CD4-positive, alpha-beta T cell (primary cell): Measurements from ENCODE around the gene LTN1. TPM values are rescaled to one million over a fixed set of nuclear protein-coding genes. Genes with fewer than 3 reads are reported as not detected.
A peak's percentile ranks its signal among the peaks of the same experiment; 100 is the strongest.

Experiments used
- ATAC-seq: fragments of 200-7000 bp; cut with Tn5 transposase; one replicate; pipeline ENCODE4 v1.10.0; 2022; ENCODE audit warnings: mild to moderate bottlenecking; ENCODE audit not compliant: poor library complexity
- CTCF ChIA-PET: fragments of 350-600 bp; sonication (Branson Sonifier 250); formaldehyde crosslinking; loops from one replicate; lab custom pipeline; 2021; ENCODE audit warnings: antibody characterized with exemption, inconsistent platforms; lab: Charles Lee
- POLR2A ChIA-PET: fragments of 350-600 bp; sonication (Branson Sonifier 250); formaldehyde crosslinking; loops from one replicate; lab custom pipeline; 2021; ENCODE audit warnings: antibody characterized with exemption, inconsistent platforms; lab: Charles Lee
- DNase-seq, 14 experiments: peaks; one replicate each; pipeline ENCODE4 v3.0.0-alpha.2; 2013 to 2020; ENCODE audit warnings: mixed read lengths in 2 of 14
- H3K27ac ChIP-seq, 2 donors: one replicate each; pipeline versions ENCODE4 v1.5.1 to v1.7.0; 2013; ENCODE audit warnings: low read length in 2 of 2, low read depth in 1 of 2, mild to moderate bottlenecking in 1 of 2
- H3K27me3 ChIP-seq, 2 experiments: 1 replicate in 1 of 2; 2 replicates in 1 of 2; pipeline versions ENCODE4 v1.6.1 to v1.7.0; 2013; ENCODE audit warnings: low read length in 2 of 2, control low read depth in 1 of 2, mild to moderate bottlenecking in 1 of 2, moderate library complexity in 1 of 2; ENCODE audit not compliant: insufficient read depth in 2 of 2, control insufficient read depth in 1 of 2
- H3K36me3 ChIP-seq: one replicate; pipeline ENCODE4 v1.6.1; 2013; ENCODE audit warnings: low read length, control low read depth; ENCODE audit not compliant: insufficient read depth
- H3K4me1 ChIP-seq: one replicate; pipeline ENCODE4 v1.6.1; 2013; ENCODE audit warnings: low read length, control low read depth; ENCODE audit not compliant: insufficient read depth
- H3K4me3 ChIP-seq: one replicate; pipeline ENCODE4 v1.5.1; 2013; ENCODE audit warnings: mild to moderate bottlenecking, low read length, moderate library complexity
- H3K9me3 ChIP-seq, 2 experiments: 1 replicate in 1 of 2; 2 replicates in 1 of 2; pipeline versions ENCODE4 v1.6.1 to v1.7.0; 2013; ENCODE audit warnings: low read length in 2 of 2, mild to moderate bottlenecking in 2 of 2, control low read depth in 1 of 2, moderate library complexity in 1 of 2; ENCODE audit not compliant: control insufficient read depth in 1 of 2, insufficient read depth in 1 of 2
- H3K27ac Mint-ChIP-seq: one replicate; pipeline ENCODE4 v1.8.0; 2020; ENCODE audit warnings: mixed read lengths
- H3K27me3 Mint-ChIP-seq: one replicate; pipeline ENCODE4 v1.8.0; 2021; ENCODE audit warnings: mixed read lengths
- H3K36me3 Mint-ChIP-seq: one replicate; pipeline ENCODE4 v1.8.0; 2021; ENCODE audit warnings: low read depth, mixed read lengths
- H3K4me1 Mint-ChIP-seq: one replicate; pipeline ENCODE4 v1.8.0; 2021; ENCODE audit warnings: low read depth, mixed read lengths
- H3K4me3 Mint-ChIP-seq: one replicate; pipeline ENCODE4 v1.8.0; 2020; ENCODE audit warnings: mild to moderate bottlenecking, mixed read lengths
- H3K9me3 Mint-ChIP-seq: one replicate; pipeline ENCODE4 v1.8.0; 2020; ENCODE audit warnings: mixed read lengths
- CTCF ChIP-seq: fragments of 200-600 bp; IDR thresholded peaks from one replicate; pipeline ENCODE4 v1.8.0; 2022; ENCODE audit warnings: antibody characterized with exemption, mild to moderate bottlenecking
- intact Hi-C, 2 experiments: fragments of 100-400 bp; cut with DNase I in 1 of 2; cut with micrococcal nuclease in 1 of 2; formaldehyde crosslinking; loops; one replicate each; pipeline versions ENCODE4 v1.15.1 to v1.9.0; 2023 to 2025; cut with DNase I, micrococcal nuclease
- total RNA-seq, 174 experiments: library from RNA in 2 of 174; stranded (reverse) in 2 of 174; gene quantifications; one replicate each; pipeline ENCODE4 v1.2.3 and lab custom pipeline; 2021 to 2026

LTN1 gene
- total RNA-seq, 2 experiments from 2014 or later, result 23.6 to 24.3 TPM

- Mint-ChIP-seq H3K27ac (peak overlapping the region; percentile 97), H3K4me3 (peak overlapping the region; percentile 93), H3K4me1 (peaks cover 23% of the 10 kb centered on the region), H3K36me3 (peaks cover 40% of the 10 kb centered on the region), H3K27me3 (no peaks in the 10 kb centered on the region), H3K9me3 (no peaks in the 10 kb centered on the region)
- TF ChIP-seq CTCF, result no peak
- no peaks in the 10 kb centered on the region for H3K27me3 ChIP-seq
- ATAC-seq (peak; percentile 94), DNase-seq (peak; percentile 81 to 98 (median 90))
- peaks cover 11% of the 10 kb centered on the region for H3K36me3 ChIP-seq
- H3K4me1 ChIP-seq, result peaks cover 11% of the 10 kb centered on the region
- no peaks in the 10 kb centered on the region for H3K9me3 ChIP-seq
- H3K27ac ChIP-seq, result peak overlapping the region; percentile 88 to 91
- intact Hi-C loops, result loop anchor here (2.0 to 10.0 kb wide), 7 partner anchors 50 to 592 kb away; partner anchors contain the start of genes LTN1 (in 2 of the 2), BACH1 (in 1 of the 2) and CCT8 (in 1 of the 2)
- ChIA-PET CTCF (interaction anchor here (1.0 kb wide), 1 partner anchor 140 kb away, joined by 3 read pairs; no protein-coding TSS in a partner anchor), POLR2A (interaction anchor here (0.7 to 3.8 kb wide), 10 partner anchors 12 to 140 kb away, joined by 3 to 26 read pairs (median 5); partner anchors contain the start of genes LTN1 and USP16)
- H3K4me3 ChIP-seq, result peak overlapping the region; percentile 62
These were observed 107.5 kb downstream of the LTN1 start for GRCh38 chr21:28884976-28885852.

GRCh38 chr21:28884481-28884880 is 108.2 kb downstream of the LTN1 start:
- peak overlapping the region; percentile 88 to 91 for H3K27ac ChIP-seq
- H3K4me1 Mint-ChIP-seq, result peaks cover 23% of the 10 kb centered on the region
- no peaks in the 10 kb centered on the region for H3K27me3 ChIP-seq
- peaks cover 45% of the 10 kb centered on the region for H3K36me3 Mint-ChIP-seq
- H3K4me1 ChIP-seq, result peaks cover 11% of the 10 kb centered on the region
- intact Hi-C loops, result loop anchor here (2.0 to 10.0 kb wide), 4 partner anchors 50 to 188 kb away; partner anchors contain the start of genes CCT8 (in 1 of the 2) and LTN1 (in 1 of the 2)
- peaks cover 11% of the 10 kb centered on the region for H3K36me3 ChIP-seq
- DNase-seq (peak in 4 of 14 experiments; percentile 9 to 31 (median 24)), ATAC-seq (peak; percentile 13)
- peak overlapping the region; percentile 62 for H3K4me3 ChIP-seq
- POLR2A ChIA-PET, result interaction anchor here (0.7 to 3.8 kb wide), 9 partner anchors 11 to 141 kb away, joined by 3 to 26 read pairs (median 5); partner anchors contain the start of genes LTN1 and USP16
- CTCF ChIA-PET, result interaction anchor here (0.6 to 1.0 kb wide), 2 partner anchors 34 to 141 kb away, joined by 3 read pairs; no protein-coding TSS in a partner anchor
- peak overlapping the region; percentile 97 for H3K27ac Mint-ChIP-seq
- TF ChIP-seq CTCF, result no peak
- H3K4me3 Mint-ChIP-seq, result peak overlapping the region; percentile 93
- no peaks in the 10 kb centered on the region for H3K9me3 ChIP-seq
- no peaks in the 10 kb centered on the region for H3K27me3 Mint-ChIP-seq
- no peaks in the 10 kb centered on the region for H3K9me3 Mint-ChIP-seq

- DNase-seq (peak in 1 of 14 experiments; percentile 4), ATAC-seq (no peak)
- no peaks in the 10 kb centered on the region for H3K9me3 ChIP-seq
- intact Hi-C loops, result loop anchor here (2.0 to 10.0 kb wide), 4 partner anchors 49 to 189 kb away; partner anchors contain the start of genes CCT8 (in 1 of the 2) and LTN1 (in 1 of the 2)
- H3K27me3 ChIP-seq, result no peaks in the 10 kb centered on the region
- H3K9me3 Mint-ChIP-seq, result no peaks in the 10 kb centered on the region
- peak overlapping the region; percentile 97 for H3K27ac Mint-ChIP-seq
- H3K27ac ChIP-seq, result no peak overlapping the region
- peak overlapping the region; percentile 93 for H3K4me3 Mint-ChIP-seq
- peaks cover 23% of the 10 kb centered on the region for H3K4me1 Mint-ChIP-seq
- TF ChIP-seq CTCF, result no peak
- H3K27me3 Mint-ChIP-seq, result no peaks in the 10 kb centered on the region
- H3K36me3 ChIP-seq, result peaks cover 11% of the 10 kb centered on the region
- peaks cover 48% of the 10 kb centered on the region for H3K36me3 Mint-ChIP-seq
- CTCF ChIA-PET, result interaction anchor here (0.6 kb wide), 1 partner anchor 34 kb away, joined by 3 read pairs; no protein-coding TSS in a partner anchor
- peak overlapping the region; percentile 62 for H3K4me3 ChIP-seq
- POLR2A ChIA-PET, result interaction anchor here (0.7 to 3.8 kb wide), 6 partner anchors 28 to 119 kb away, joined by 3 to 26 read pairs (median 8); no protein-coding TSS in a partner anchor
- H3K4me1 ChIP-seq, result peaks cover 11% of the 10 kb centered on the region
These were observed 108.7 kb downstream of the LTN1 start for GRCh38 chr21:28883931-28884330.
